ENCODE measurements around the gene SETDB1.

SETDB1 gene

DNA sequence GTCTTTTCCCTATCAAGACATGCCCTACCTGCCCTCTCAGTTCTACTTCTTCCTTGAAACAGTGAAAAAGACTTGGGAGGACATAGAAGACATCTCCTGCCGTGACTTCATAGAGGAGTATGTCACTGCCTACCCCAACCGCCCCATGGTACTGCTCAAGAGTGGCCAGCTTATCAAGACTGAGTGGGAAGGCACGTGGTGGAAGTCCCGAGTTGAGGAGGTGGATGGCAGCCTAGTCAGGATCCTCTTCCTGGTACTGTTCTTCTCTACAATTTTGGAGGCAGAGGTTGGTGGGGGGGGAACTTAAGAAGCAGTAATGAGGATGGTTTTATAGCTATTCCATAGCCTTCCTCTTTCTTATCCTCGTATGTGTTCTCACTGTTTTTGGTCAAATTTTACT is 18.7 kb downstream of the SETDB1 start:
- TF ChIP-seq, protein P1, sequence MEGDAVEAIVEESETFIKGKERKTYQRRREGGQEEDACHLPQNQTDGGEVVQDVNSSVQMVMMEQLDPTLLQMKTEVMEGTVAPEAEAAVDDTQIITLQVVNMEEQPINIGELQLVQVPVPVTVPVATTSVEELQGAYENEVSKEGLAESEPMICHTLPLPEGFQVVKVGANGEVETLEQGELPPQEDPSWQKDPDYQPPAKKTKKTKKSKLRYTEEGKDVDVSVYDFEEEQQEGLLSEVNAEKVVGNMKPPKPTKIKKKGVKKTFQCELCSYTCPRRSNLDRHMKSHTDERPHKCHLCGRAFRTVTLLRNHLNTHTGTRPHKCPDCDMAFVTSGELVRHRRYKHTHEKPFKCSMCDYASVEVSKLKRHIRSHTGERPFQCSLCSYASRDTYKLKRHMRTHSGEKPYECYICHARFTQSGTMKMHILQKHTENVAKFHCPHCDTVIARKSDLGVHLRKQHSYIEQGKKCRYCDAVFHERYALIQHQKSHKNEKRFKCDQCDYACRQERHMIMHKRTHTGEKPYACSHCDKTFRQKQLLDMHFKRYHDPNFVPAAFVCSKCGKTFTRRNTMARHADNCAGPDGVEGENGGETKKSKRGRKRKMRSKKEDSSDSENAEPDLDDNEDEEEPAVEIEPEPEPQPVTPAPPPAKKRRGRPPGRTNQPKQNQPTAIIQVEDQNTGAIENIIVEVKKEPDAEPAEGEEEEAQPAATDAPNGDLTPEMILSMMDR (IDR thresholded peaks at IDR 0.05; ENCODE audit: borderline replicate concordance, insufficient read depth, low read depth, low read length), result no peak

DNA sequence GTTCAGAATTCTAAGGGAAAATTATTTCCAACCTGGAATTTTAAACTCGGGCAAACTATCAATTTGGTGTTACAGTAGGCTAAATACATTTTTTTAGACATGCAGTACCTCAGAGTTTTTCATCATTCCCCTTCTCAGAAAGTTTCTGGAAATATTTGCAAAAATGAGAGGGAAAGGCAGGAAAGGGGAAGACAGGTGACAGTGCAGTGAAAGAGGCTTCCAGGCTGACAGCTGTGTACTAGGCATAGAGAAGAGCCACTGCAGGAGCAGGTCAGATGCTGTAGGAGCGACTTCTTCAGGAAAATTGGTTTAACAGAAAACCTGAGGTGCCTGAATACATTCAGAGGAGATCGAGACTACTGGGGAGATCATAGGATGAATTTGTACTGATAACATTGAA is 28.5 kb downstream of the SETDB1 start:
- no peak overlapping the region for H3K4me3 ChIP-seq (ENCODE audit: low read depth, low read length)
- TF ChIP-seq, protein P1 (IDR thresholded peaks at IDR 0.05; ENCODE audit: borderline replicate concordance, insufficient read depth, low read depth, low read length), result no peak

More for the DNA sequence above, 18.7 kb downstream of the SETDB1 start:
- no peak overlapping the region for H3K4me3 ChIP-seq (ENCODE audit: low read depth, low read length)

DNA sequence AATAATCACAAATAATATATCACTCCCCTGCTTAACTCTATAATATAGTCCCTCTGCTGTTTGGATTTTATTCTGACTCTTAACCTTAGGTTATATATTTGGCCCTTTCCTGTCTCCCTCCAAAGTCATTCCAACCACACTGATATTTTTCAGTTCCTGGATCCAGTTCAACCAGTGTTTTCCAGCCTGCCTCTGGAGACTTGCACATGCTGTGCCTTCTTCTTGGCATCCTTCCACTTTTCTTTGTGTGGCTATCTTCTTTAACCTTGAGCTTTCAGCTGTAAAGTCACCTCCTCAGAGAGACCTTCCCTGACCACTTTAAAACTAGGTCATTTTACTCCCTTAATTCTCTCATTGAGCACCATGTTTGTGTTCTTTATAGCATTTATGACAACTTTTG is 29.1 kb downstream of the SETDB1 start:
- TF ChIP-seq, protein P1 (IDR thresholded peaks at IDR 0.05; ENCODE audit: borderline replicate concordance, insufficient read depth, low read depth, low read length), result no peak
- no peak overlapping the region for H3K4me3 ChIP-seq (ENCODE audit: low read depth, low read length)

DNA sequence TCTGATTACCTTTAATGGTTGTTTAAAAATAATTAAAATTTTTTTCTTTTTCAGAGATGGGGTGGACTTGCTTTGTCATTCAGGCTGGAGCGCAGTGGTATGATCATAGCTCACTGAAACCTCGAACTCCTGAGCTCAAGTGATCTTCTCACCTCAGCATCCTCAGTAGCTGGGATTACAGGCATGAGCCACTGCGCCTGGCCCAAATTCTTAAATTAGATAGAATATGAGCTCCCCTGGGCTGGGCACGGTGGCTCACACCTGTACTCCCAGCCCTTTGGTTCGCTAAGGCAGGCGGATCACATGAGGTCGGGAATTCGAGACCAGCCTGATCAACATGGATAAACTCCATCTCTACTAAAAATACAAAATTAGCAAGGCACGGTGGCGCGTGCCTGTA is 31.5 kb downstream of the SETDB1 start:
- TF ChIP-seq, protein P1 (IDR thresholded peaks at IDR 0.05; ENCODE audit: borderline replicate concordance, insufficient read depth, low read depth, low read length), result no peak
- H3K4me3 ChIP-seq (ENCODE audit: low read depth, low read length), result no peak overlapping the region

DNA sequence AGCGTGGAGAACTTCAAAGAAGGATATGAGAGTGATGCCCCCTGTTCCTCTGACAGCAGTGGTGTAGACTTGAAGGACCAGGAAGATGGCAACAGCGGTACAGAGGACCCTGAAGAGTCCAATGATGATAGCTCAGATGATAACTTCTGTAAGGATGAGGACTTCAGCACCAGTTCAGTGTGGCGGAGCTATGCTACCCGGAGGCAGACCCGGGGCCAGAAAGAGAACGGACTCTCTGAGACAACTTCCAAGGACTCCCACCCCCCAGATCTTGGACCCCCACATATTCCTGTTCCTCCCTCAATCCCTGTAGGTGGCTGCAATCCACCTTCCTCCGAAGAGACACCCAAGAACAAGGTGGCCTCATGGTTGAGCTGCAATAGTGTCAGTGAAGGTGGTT is 34.5 kb downstream of the SETDB1 start:
- TF ChIP-seq, protein P1 (IDR thresholded peaks at IDR 0.05; ENCODE audit: borderline replicate concordance, insufficient read depth, low read depth, low read length), result no peak
- no peak overlapping the region for H3K4me3 ChIP-seq (ENCODE audit: low read depth, low read length)

DNA sequence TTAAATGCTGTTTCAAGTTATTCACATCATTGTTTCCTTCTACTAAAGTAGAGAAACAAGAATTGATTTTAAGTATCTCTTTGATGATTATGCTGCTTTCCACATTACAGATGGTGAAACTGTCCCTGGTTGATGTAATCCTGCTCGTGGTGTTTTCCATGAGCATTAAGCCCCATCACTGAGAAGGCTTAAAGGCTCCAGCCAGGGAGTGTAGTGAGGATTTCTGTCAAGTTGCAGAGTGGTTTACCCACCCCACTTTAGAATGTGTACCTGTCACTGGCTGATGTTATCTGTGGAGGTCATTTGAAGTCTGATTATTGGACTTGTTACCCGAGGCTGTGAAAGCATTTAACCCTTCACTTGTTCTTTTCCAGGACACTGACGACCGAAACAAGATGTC is 35.6 kb downstream of the SETDB1 start:
- TF ChIP-seq, protein P1 (IDR thresholded peaks at IDR 0.05; ENCODE audit: borderline replicate concordance, insufficient read depth, low read depth, low read length), result no peak
- no peak overlapping the region for H3K4me3 ChIP-seq (ENCODE audit: low read depth, low read length)

DNA sequence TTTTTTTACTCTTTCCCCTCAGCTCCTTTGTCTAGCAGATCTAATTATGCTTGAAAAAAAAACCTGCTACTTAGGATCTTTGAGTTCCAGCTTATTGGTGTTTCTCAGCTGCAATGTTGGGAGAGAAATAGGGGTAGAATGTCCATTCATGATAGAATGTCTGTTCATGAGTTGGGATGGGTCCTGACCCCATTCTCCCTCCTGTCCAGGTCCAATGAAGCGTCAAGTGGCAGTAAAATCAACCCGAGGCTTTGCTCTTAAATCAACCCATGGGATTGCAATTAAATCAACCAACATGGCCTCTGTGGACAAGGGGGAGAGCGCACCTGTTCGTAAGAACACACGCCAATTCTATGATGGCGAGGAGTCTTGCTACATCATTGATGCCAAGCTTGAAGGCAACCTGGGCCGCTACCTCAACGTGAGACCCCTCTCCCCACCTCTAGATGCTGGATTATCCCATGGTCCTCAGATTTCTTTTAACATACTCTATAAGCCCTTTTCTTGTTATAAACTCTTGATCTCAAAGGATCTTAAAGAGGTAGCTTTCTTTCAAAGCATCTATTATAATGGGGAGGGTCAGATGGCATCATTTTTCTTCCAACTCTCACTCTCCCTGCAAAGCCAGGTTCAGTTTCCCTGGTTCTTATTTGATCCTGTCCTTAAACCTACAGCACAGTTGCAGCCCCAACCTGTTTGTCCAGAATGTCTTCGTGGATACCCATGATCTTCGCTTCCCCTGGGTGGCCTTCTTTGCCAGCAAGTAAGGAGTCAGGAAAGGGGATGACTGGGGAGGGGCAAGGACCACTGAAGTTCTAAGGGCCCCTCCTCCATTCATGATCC is 37.4 kb downstream of the SETDB1 start:
- TF ChIP-seq, protein P1 (IDR thresholded peaks at IDR 0.05; ENCODE audit: borderline replicate concordance, insufficient read depth, low read depth, low read length), result no peak
- H3K4me3 ChIP-seq (ENCODE audit: low read depth, low read length), result no peak overlapping the region
